Measurements from ENCODE around the gene NPAS2.
A peak's percentile ranks its signal among the peaks of the same experiment; 100 is the strongest.

Gene NPAS2

GRCh38 chr2:100793982-100794381 lies 26.0 kb upstream of the NPAS2 start:
- DNase-seq (ENCODE audit: low spot score), result no peak

- no peak for DNase-seq (ENCODE audit: low spot score)
Observed at GRCh38 chr2:100796499-100797100, 23.3 kb upstream of the NPAS2 start.

GRCh38 chr2:100799686-100800085 lies 20.3 kb upstream of the NPAS2 start:
- DNase-seq (ENCODE audit: low spot score), result no peak

DNA sequence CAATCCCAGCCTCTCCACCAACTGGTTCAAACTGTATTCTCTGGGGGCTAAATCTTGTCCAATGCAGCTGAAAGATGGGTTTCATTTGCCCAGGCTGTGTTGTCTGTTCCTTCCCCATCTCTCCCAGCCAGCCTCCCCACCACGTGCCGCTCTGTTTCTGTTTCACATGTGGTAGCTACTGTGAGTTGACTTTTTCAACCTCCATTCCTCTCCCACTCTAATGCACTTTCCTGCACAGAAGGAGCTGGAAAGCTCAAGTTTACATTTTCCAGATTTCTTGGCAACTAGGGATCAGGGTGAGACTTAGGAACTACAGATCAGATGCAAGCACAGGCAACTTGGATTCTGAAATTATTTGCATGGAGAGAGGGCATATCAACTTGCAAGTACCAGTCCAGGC lies 19.0 kb upstream of the NPAS2 start:
- DNase-seq (ENCODE audit: low spot score), result no peak

DNA sequence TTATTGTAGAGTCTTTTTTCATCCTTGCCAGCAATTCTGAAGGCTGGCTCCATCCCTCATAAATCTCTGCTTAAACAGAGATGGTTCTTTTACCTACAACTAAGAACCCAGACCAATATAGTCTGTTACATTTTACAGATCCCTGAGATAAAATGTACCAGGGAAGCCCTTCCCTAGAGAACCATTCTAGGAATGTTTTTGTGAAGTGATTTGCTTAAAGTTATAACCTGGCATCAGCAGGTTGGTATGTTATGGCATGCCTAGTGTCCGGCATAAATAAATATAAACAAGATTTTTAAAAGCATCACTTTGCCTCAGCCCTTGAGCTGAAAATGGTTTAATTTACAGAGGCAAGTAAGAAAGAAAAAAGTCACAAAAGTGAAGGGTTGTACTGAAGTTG lies 18.5 kb upstream of the NPAS2 start:
- DNase-seq (ENCODE audit: low spot score), result no peak

GRCh38 chr2:100802066-100802465 lies 17.9 kb upstream of the NPAS2 start:
- DNase-seq (ENCODE audit: low spot score), result no peak

DNA sequence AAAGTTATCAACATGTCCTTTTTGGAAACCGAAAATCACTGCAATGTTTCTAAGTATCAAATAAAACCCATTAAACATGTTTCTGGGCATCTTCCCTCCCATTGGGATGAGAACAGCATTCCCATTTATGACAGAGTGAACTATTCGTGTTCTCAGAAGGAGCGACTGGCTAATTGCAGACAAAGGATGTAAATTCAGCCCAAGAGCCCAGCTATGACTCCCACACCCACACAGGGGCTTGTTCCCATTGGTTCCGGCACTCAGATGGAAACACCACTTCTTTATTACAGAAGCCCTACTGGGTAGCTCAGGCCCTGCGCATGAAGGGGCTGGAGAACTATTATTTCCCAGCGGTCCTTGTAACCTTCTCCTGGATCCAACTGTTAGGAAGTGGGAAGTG lies 16.6 kb upstream of the NPAS2 start:
- DNase-seq (ENCODE audit: low spot score), result no peak

DNA sequence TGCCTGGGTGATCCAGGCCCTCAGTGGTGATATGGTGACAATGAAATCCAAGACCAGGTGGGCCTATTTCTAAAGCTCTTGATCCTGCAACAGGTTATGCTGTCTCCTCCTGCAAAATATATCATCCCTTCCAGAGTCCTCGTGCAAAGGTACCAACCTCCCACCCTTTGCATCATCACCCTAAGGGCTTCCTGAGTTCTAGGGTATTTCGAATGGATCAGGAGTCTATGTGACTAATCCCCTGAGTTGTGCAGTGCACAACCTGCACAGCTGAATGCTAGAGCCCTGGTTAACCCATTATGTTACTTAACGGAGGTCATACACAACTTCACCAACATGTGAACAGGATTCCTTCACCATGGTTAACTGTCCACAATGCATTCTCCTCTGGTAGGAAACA lies 13.4 kb upstream of the NPAS2 start:
- DNase-seq (ENCODE audit: low spot score), result no peak

DNA sequence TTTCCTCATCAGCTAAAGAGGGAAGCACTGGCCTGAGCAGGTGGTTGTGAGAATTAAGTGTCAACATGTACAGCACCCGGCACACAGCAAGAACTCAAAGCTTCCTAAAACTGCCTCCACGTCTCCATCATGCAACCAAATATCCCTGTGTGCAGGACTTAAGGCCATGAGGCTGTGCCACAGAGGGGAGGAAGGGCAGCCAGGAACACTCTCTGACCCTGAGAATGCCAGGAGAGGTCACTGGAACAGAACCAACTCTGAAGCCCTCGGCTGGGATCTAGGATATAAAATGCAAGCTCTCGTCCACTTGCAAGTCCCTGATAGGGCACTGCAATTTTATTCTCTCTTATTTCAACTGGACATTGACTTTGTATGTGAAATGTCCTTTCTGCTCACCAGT lies 12.2 kb upstream of the NPAS2 start:
- DNase-seq (ENCODE audit: low spot score), result no peak

DNA sequence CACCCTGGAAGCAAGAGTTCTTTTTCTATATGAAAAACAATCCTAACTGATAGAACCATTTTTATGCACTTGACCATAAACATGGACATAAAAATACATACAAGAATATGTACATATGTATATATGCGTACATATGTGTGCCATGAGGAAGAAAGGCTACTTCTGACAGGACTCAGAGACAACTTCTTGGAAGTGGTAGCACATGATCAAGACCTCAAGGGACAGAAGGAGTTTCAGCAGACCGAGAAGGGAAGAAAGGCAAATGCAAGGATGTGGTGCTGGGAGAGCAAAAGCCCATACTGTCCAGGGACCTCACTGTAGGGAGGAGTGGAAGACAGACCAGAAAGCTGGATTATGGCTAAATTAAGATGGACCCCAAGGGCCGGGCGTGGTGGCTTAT lies 11.4 kb upstream of the NPAS2 start:
- no peak for DNase-seq (ENCODE audit: low spot score)

DNA sequence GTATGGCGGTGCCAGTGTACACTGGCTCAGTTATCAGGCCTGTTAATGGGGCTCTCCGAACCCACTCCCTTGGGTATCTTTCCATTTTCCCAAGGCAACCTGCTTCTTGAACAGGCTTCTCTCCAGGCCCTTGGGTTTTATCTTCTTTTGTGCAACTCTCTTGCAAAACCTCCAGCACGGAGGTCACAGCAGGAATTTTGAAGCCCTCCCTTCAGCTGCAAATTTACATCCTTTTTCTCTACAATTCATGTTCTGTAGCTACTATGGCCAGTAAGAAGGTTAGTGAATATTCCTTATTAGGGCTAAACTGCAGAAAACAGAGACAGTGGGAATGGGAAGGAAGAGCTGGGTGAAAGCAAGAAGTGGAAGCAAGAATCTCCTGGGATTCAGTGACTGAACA lies 10.4 kb upstream of the NPAS2 start:
- DNase-seq (ENCODE audit: low spot score), result no peak

DNA sequence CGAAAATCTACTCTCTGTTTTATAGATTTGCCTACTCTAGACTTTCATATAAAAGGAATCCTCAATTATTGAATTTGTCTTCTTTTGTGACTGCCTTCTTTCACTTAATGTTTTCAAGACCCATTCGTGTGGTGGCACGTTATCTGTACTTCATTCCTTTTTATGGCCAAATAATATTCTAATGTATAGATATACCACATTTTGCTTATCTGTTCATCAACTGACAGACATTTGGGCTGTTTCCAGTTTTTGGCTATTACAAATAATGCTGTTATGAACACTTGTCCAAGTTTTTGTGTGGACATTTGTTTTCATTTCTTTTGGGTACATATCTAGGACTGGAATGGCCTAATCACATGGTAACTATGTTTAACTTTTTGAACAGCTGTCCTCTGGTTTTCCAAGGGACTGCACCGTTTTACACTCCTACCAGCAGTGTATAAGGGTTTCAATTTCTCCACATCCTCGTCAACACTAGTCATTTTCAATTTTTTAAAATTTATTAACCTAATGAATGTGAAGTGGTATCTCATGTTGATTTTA lies 9.3 kb upstream of the NPAS2 start:
- no peak for DNase-seq (ENCODE audit: low spot score)

GRCh38 chr2:100812116-100812515 lies 7.8 kb upstream of the NPAS2 start:
- DNase-seq (ENCODE audit: low spot score), result no peak

GRCh38 chr2:100812573-100812972 lies 7.4 kb upstream of the NPAS2 start:
- DNase-seq (ENCODE audit: low spot score), result no peak

- DNase-seq (ENCODE audit: low spot score), result no peak
Observed at GRCh38 chr2:100813527-100813926, 6.4 kb upstream of the NPAS2 start.

GRCh38 chr2:100814043-100814442 lies 5.9 kb upstream of the NPAS2 start:
- no peak for DNase-seq (ENCODE audit: low spot score)

DNA sequence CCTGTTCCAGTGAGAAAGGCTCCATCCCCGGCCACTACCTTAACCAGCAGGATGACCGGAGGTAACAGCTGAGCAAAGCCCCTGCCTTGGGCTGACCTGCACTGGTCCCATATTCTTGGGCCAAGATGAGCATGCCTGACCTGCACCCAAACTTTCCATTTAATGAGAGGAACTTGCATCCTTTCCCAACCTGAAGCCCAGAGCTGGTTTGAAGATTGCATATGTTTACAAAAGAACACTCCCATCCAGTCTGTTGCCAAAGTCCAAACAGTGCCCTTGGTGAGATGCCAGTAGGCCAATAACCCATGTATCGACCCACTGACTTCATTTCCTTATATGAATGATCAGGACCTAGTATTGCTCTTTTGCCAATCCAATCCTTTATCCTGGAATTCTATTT lies 5.5 kb upstream of the NPAS2 start:
- no peak for DNase-seq (ENCODE audit: low spot score)

- DNase-seq (ENCODE audit: low spot score), result no peak
Observed at GRCh38 chr2:100817388-100817985, 2.5 kb upstream of the NPAS2 start.

DNA sequence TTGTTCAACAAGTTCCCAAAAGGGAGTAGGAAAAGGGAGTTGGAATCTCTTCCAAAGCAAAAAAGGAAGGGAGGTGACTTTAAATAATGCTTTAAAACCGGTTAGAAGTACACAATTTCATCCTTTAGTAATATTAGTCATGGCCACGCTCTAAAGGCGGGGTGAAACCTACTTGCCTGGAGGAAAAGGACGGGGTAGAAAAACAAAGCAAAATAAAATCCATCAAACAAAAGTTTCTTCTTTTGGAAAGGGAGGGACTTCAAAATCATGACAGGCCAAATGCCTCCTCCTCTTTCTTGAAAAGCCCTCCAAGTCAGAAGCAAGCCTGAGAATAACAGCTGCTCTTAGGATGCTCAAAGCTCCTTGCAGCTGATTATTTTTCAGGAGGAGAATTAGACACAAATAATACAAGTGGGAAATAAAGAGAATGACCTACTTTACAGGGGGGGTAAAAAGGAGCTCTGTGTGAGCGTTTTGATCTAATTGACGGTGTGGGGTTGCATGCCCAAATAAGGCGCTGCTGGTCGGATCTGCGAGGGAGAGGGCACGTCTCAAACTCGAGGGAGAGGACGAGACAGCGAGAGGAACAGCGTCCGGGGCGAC lies 1.8 kb upstream of the NPAS2 start:
- DNase-seq (ENCODE audit: low spot score), result no peak

- peak; percentile 81 for DNase-seq (ENCODE audit: low spot score)
Observed at GRCh38 chr2:100818606-100819369, 1.2 kb upstream of the NPAS2 start.

GRCh38 chr2:100820273-100820522 lies 259 bp downstream of the NPAS2 start:
- DNase-seq (ENCODE audit: low spot score), result no peak

- no peak for DNase-seq (ENCODE audit: low spot score)
Observed at GRCh38 chr2:100820523-100821254, 750 bp downstream of the NPAS2 start.
